ENCODE data around the gene MMP14. TPM values are rescaled to one million over a fixed set of nuclear protein-coding genes. Genes with fewer than 3 reads are reported as not detected.

The MMP14 gene
- total and polyA plus RNA-seq, 9 of the 15 experiments (the other 6 are each of a cell fraction or from before 2014, with no cell fraction given), result 0.36 to 5.8 (median 1.3) TPM; not detected in 2

- TF ChIP-seq PRDM10 (IDR thresholded peaks at IDR 0.05; ENCODE audit: partially characterized antibody) (peak; percentile 91), ZNF77 (CRISPR knock-in tag; IDR thresholded peaks at IDR 0.05) (no peak), BCOR (IDR thresholded peaks at IDR 0.05) (no peak), TCF3 (CRISPR knock-in tag; IDR thresholded peaks at IDR 0.05) (no peak), NELFE (IDR thresholded peaks at IDR 0.05; ENCODE audit: insufficient read depth, insufficient read length) (no peak), HNRNPUL1 (IDR thresholded peaks at IDR 0.05; ENCODE audit: low read length) (no peak), POLR2AphosphoS5 (IDR thresholded peaks at IDR 0.05; ENCODE audit: control insufficient read depth, insufficient read depth, low read depth, low read length) (peak; percentile 88), HINFP (tag; conservative IDR thresholded peaks at IDR 0.05; ENCODE audit: low read depth) (no peak), ZNF518B (CRISPR knock-in tag; IDR thresholded peaks at IDR 0.05) (no peak), POLR3G (IDR thresholded peaks at IDR 0.05; ENCODE audit: extremely low read depth, insufficient read length, insufficient replicate concordance) (no peak), ZNF444 (CRISPR knock-in tag; IDR thresholded peaks at IDR 0.05) (no peak)
- TF ChIP-seq, protein P1, sequence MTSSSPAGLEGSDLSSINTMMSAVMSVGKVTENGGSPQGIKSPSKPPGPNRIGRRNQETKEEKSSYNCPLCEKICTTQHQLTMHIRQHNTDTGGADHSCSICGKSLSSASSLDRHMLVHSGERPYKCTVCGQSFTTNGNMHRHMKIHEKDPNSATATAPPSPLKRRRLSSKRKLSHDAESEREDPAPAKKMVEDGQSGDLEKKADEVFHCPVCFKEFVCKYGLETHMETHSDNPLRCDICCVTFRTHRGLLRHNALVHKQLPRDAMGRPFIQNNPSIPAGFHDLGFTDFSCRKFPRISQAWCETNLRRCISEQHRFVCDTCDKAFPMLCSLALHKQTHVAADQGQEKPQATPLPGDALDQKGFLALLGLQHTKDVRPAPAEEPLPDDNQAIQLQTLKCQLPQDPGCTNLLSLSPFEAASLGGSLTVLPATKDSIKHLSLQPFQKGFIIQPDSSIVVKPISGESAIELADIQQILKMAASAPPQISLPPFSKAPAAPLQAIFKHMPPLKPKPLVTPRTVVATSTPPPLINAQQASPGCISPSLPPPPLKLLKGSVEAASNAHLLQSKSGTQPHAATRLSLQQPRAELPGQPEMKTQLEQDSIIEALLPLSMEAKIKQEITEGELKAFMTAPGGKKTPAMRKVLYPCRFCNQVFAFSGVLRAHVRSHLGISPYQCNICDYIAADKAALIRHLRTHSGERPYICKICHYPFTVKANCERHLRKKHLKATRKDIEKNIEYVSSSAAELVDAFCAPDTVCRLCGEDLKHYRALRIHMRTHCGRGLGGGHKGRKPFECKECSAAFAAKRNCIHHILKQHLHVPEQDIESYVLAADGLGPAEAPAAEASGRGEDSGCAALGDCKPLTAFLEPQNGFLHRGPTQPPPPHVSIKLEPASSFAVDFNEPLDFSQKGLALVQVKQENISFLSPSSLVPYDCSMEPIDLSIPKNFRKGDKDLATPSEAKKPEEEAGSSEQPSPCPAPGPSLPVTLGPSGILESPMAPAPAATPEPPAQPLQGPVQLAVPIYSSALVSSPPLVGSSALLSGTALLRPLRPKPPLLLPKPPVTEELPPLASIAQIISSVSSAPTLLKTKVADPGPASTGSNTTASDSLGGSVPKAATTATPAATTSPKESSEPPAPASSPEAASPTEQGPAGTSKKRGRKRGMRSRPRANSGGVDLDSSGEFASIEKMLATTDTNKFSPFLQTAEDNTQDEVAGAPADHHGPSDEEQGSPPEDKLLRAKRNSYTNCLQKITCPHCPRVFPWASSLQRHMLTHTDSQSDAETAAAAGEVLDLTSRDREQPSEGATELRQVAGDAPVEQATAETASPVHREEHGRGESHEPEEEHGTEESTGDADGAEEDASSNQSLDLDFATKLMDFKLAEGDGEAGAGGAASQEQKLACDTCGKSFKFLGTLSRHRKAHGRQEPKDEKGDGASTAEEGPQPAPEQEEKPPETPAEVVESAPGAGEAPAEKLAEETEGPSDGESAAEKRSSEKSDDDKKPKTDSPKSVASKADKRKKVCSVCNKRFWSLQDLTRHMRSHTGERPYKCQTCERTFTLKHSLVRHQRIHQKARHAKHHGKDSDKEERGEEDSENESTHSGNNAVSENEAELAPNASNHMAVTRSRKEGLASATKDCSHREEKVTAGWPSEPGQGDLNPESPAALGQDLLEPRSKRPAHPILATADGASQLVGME (CRISPR knock-in tag; IDR thresholded peaks at IDR 0.05), result no peak; the same call in 1 of the 2 replicates
Observed at GRCh38 chr14:22871224-22872032, 35.0 kb downstream of the MMP14 start, which contains the start of gene LRP10 (continued).

All from K562 (cell line).